Esophagus muscularis mucosa (tissue), 3 donors: ENCODE measurements around the gene PPARA.

Experiments used
- POLR2A ChIP-seq: fragments of 450-650 bp; IDR thresholded peaks from one replicate; pipeline ENCODE4 v1.6.1; 2017; ENCODE audit warnings: antibody characterized with exemption, moderate library complexity, mild to moderate bottlenecking, low read depth
- POLR2AphosphoS5 ChIP-seq, 2 donors: sonication (generic); formaldehyde crosslinking; IDR thresholded peaks; one replicate each; pipeline ENCODE4 v1.6.1; 2017; ENCODE audit warnings: antibody characterized with exemption in 2 of 2
- TF ChIP-seq, protein P1 (sequence below), 3 experiments: fragments of 200-600 bp in 2 of 3; fragments of 450-650 bp in 1 of 3; sonication (generic) in 2 of 3; IDR thresholded peaks; one replicate each; pipeline ENCODE4 v1.5.1; 2017 to 2019; ENCODE audit warnings: antibody characterized with exemption in 3 of 3, mild to moderate bottlenecking in 2 of 3, moderate library complexity in 1 of 3

DNA sequence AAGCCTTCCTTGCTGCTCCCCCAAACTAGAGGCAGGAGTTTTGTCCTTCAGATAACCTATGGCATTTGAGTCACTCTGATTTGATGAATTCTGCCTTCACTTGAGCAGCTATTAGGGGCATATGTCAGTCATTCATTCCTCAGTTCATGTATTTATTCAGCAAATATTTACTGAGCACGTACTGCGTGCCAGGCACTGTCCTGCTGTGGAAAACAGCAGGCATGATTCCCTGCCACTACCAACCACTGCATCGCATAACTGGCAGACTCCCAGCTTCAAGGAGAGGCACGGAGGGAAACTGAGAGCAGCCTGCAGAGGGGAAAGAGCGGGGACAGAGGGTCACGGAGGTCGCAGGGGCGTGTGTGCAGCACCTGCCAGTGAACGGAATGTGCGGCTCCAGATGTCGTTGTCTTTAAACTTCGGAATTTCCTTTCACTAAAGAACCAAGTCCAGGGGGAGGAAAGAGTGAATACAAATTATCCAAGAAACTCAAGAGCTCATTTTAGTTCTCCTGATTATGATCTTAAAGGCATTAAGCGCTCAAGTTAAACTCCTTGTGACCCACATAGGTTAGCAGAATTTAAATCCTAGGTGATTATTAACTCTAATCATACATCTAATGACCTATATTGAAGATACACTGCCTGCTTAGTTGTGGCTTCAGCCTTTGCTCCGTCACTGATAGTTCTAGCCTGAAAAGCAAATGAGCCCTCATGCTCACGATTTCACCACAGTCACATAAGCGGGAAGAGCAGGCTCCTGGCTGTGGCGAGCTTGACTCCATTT is 12.6 kb downstream of the PPARA start:
- TF ChIP-seq, protein P1, sequence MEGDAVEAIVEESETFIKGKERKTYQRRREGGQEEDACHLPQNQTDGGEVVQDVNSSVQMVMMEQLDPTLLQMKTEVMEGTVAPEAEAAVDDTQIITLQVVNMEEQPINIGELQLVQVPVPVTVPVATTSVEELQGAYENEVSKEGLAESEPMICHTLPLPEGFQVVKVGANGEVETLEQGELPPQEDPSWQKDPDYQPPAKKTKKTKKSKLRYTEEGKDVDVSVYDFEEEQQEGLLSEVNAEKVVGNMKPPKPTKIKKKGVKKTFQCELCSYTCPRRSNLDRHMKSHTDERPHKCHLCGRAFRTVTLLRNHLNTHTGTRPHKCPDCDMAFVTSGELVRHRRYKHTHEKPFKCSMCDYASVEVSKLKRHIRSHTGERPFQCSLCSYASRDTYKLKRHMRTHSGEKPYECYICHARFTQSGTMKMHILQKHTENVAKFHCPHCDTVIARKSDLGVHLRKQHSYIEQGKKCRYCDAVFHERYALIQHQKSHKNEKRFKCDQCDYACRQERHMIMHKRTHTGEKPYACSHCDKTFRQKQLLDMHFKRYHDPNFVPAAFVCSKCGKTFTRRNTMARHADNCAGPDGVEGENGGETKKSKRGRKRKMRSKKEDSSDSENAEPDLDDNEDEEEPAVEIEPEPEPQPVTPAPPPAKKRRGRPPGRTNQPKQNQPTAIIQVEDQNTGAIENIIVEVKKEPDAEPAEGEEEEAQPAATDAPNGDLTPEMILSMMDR (IDR thresholded peaks at IDR 0.05) = no peak
- TF ChIP-seq POLR2A (no peak), POLR2AphosphoS5 (IDR thresholded peaks at IDR 0.05) (no peak)
